OCI-M2 (cell line): ENCODE data around the gene NUDT2.
"Not testable (repeated sequence)": the region's sequence is repeated elsewhere in the genome, so short reads cannot be mapped to it uniquely, and the experiment has no call there.

ENCODE experiments used
- DNase-seq: peaks from one replicate; lab custom pipeline; 2025; ENCODE audit not compliant: unreplicated experiment; lab: John Stamatoyannopoulos, UW

NUDT2 gene

GRCh38 chr9:34328987-34329832, at the start of gene NUDT2, which contains the start of gene KIF24:
NUDT2 (plus strand) TSS chr9:34329569; CDS start chr9:34339040, 9,471 bp downstream.
KIF24 (minus strand) TSS chr9:34329268; CDS start chr9:34311346, 17,922 bp downstream.
- DNase-seq: peak; percentile 90

DNA sequence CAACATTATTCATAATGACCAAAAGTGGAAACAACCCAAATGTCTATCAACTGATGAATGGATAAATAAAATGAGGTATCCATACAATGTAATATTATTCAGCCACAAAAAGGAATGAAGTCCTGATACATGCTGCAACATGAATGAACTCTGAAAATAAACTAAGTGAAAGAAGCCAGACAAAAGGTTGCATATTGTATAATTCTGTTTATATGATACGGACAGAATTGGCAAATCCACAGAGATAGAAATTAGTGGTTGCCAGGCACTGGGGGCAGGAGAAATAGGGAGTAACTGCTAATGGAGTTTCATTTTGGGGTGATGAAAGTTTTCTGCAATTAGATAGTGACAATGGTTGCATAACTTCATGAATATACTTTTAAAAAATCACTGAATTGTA, 47.3 kb upstream of the NUDT2 start:
- DNase-seq: no peak

DNA sequence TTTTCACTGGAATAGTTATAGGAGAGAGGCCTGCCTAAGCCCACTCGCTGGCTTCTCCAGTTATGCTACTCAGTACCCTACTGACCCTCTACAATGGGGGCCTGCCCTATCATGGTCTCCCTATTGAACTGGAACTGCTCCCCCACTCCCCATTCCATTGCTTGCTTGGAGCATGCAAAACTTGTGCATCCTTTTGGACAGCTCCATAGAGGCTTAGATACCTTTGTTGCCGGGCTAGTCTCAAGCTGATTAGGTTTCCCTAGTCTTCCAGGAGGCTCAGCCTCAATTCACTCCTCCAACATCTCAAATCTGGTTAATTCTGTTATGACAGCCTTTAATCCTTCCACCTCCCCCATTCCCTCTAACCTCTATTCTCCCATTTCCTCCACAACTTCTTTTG, 40.2 kb upstream of the NUDT2 start:
- no peak for DNase-seq

- DNase-seq: no peak
These were observed 38.3 kb upstream of the NUDT2 start for GRCh38 chr9:34291023-34291422.

DNA sequence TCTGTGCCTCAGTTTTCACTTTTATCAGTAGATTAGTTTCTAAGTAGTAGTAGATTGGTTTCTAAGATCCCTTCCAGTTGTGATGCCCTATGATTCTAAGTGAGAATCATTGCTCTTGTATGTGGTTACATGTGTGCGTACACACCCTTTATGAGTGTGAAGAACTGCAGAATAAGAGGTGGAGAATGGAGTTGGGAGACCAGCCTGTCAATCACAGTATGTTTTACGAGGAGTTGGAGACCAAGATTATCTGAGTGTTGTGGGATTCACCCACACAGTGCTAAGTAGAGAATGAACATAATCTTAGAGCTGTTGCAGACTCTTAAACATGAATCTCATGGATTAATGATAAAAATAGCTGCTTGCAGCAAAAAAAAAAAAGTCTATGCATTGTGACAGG, 37.9 kb upstream of the NUDT2 start:
- DNase-seq: no peak

DNA sequence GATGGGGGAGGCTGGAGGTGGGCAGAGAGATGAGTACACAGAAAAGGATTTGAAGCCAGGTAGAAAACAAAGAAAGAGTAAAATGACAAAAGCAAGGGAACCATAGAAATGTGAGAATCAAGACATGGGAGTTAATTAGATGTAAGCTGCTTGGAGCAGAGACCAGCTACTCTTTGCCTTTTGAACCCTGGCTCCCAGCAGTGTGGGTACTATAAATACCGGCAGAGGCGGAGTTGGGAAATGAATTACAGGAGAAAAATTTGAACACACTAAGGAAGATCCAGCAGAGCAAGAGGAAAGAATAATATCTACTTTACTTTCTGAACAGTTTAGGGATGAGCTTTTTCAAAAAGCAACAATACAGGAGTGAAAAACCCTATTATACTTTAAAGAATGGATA, 36.8 kb upstream of the NUDT2 start:
- DNase-seq: no peak

DNA sequence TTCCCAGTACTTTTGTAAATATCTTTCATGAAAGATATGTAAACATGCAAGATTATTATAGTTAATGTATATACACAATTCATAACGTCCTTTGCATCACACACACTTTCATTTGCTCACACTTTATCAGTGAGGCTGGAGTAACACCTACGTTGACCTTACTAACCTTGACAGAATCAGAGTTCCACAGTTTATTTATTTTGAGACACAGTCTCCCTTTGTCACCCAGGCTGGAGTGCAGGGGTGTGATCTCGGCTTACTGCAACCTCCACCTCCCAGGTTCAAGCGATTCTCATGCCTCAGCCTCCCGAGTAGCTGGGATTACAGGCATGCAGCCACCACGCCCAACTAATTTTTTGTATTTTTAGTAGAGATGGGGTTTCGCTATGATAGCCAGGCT, 28.3 kb upstream of the NUDT2 start:
- DNase-seq: not testable (repeated sequence)

- DNase-seq: not testable (repeated sequence)
These were observed 21.1 kb upstream of the NUDT2 start for GRCh38 chr9:34308316-34308715.

DNA sequence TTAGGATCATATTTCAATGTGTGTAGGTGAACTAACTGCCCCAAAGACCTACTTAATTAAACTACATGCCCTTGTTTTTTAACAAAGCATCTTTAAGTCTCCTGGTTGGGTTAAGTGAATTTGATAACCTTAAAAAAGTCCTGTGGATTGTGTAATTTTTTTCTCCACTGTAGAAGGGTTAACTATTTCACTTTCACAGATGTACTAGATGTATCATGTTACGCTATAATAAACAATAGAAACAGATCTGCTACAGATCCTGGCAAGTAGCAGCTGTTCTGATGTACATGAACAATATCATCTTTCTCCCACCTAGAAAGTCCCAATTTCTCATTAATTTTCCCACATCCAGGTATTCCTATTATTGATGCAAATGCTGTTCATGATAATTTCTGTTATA, 19.2 kb upstream of the NUDT2 start:
- no peak for DNase-seq

GRCh38 chr9:34311499-34312185, 17.7 kb upstream of the NUDT2 start:
- no peak for DNase-seq

GRCh38 chr9:34317436-34317835, 11.9 kb upstream of the NUDT2 start:
- no peak for DNase-seq

- no peak for DNase-seq
These were observed 11.1 kb upstream of the NUDT2 start for GRCh38 chr9:34318163-34318790.

DNA sequence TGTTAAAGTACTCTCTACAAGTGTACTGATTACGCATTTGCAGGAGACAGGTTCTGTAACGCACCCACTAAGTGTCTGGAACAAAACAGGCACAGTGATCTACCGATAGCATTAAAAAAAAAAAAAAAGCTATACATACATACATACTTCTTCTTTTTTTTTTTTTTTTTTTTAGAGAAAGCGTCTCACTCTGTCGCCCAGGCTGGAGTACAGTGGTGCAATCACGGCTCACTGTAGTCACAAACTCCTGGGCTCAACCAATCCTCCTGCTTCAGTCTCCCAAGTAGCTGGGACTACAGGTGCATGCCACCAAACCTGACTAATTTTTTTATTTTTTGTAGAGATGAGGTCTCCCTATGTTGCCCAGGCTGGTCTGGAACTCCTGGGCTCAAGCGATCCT, 7.9 kb upstream of the NUDT2 start:
- no peak for DNase-seq

DNA sequence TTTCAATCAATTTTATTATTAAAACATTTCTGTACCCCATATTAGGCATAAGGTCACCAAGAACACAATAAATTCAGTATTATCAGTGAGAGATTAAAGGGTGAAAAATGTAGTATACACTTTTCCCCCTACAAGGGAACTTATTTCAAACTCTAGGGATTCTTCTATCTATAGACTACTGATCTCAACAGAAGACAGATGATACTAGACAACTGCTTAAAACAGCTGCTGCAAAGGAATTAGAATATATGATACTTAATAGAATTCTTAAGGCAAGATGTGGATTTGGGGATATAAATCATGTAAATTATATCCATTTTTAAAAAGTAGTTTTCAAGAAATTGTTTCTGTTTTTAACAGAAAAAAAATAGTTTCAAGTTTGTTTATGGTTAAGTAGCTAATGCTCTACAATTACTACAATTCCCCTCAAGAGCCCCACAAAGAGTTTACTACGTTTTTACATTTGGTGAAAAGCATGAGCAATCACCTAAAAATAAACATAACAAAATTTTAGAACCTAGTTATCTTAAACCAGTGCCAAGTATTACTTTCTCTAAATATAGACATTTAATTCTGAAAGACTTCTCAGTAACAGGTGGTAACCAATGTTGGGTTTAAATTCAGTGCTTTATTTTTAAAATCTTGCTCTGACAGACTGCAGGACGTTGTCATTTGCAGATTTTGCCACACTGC, 6.3 kb upstream of the NUDT2 start:
- DNase-seq: no peak

DNA sequence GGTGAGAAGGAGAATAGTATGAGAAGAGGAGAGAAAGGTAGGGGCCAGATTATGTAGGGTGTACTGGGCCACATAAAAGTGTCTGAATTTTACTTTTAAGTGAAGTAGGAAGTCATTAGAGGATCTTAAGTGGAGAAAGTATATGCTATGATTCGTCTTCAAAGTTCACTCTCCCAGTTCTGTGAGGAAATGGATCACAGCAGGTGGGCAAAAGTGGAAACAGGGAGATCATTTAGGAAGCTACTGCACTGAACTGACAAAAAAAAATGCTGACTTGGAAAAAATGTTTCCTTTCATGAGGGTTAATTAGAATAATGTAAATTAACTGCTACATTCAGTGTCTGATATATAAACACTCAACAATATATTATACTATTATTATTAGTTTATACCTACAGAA, 2.7 kb upstream of the NUDT2 start:
- no peak for DNase-seq

- no peak for DNase-seq
These were observed 826 bp upstream of the NUDT2 start for GRCh38 chr9:34328500-34328986.

DNA sequence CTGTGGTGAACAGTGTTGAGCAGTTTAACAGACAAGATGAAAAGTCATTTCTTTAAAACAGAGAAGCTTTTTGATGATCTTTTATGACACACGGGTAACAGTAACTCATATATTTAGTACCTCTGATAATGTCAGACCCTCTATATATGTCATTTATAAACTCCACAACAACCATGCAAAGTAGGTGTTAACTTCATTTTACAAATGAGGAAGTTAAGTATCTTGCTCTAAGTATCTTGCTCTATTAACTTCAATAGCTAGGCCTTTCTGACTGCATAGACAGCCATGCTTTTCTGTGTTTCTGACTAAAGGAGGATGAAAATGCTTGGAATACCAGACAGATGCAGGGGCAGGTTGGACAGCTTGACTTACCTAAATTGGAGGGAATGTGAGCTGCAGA, 1.8 kb downstream of the NUDT2 start:
- no peak for DNase-seq

DNA sequence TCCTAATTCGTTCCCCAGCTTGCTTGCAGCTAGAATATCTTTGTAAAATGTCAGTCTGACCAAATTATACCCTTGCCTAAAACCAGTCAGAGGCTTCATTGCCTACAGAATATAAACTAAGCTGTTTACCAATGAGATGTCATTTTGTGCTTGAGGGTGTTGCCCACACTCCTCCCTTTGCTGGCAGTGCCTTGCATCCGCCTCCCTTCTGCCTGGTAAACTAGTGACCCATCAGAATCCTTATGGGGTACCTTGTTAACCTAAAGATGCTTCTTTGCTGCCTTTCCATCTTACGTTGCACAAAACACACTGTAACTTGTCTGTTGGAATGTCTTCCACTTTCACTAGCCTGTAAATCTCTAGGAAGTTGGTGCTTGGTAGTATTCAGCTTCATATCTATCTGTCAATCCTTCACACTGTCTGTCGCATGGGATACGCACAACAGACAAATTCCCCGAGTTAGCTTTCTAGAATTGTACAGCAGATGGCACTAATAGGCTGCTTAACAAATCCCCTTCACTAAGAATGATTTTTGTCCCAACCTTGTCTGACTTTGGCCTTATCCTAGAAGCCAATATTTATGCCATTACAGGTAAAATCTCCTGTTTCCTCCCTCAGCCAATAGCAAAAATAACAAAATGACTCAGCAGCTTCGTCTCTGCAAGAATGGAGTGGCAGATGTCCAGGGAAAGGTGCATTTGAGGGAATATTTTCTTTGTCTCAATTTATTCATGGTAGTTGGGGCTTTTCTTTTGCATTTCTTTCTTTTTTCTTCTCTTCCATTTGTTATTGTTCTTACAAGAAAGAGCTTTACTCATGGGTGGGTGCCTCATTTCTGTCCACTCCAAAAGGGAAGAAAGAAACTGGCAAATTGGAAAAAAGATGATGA, 3.0 kb downstream of the NUDT2 start:
- DNase-seq: no peak

GRCh38 chr9:34333836-34334235, 4.5 kb downstream of the NUDT2 start:
- no peak for DNase-seq

- no peak for DNase-seq
These were observed 5.0 kb downstream of the NUDT2 start for GRCh38 chr9:34334337-34334824.
